Esophagus (tissue), 2 donors: ENCODE data around the gene RUSC1. TPM values are rescaled to one million over a fixed set of nuclear protein-coding genes. Genes with fewer than 3 reads are reported as not detected.
"Not testable (repeated sequence)": the region's sequence is repeated elsewhere in the genome, so short reads cannot be mapped to it uniquely, and the experiment has no call there.

Experiments
- H3K27ac ChIP-seq, 2 donors: one replicate each; pipeline ENCODE4 v1.5.1; 2013; ENCODE audit warnings: low read depth in 2 of 2, mild to moderate bottlenecking in 2 of 2, inconsistent platforms in 1 of 2, low read length in 1 of 2, moderate library complexity in 1 of 2
- H3K27me3 ChIP-seq, 2 donors: one replicate each; pipeline ENCODE4 v1.6.1; 2013; ENCODE audit warnings: low read length in 2 of 2, control low read depth in 1 of 2, mild to moderate bottlenecking in 1 of 2; ENCODE audit not compliant: insufficient read depth in 2 of 2, control insufficient read depth in 1 of 2
- H3K36me3 ChIP-seq, 2 donors: one replicate each; pipeline ENCODE4 v1.6.1; 2013; ENCODE audit warnings: low read length in 1 of 2; ENCODE audit not compliant: control insufficient read depth in 2 of 2, insufficient read depth in 2 of 2
- H3K4me1 ChIP-seq, 2 donors: one replicate each; pipeline ENCODE4 v1.6.1; 2013; ENCODE audit warnings: low read length in 1 of 2; ENCODE audit not compliant: control insufficient read depth in 2 of 2, insufficient read depth in 2 of 2
- H3K4me3 ChIP-seq, 2 donors: one replicate each; pipeline ENCODE4 v1.5.1; 2013; ENCODE audit warnings: low read length in 2 of 2, mild to moderate bottlenecking in 2 of 2, low read depth in 1 of 2, moderate library complexity in 1 of 2
- H3K9me3 ChIP-seq, 2 donors: one replicate each; pipeline ENCODE4 v1.6.1; 2013; ENCODE audit warnings: mild to moderate bottlenecking in 2 of 2, low read depth in 1 of 2, low read length in 1 of 2, moderate library complexity in 1 of 2; ENCODE audit not compliant: control insufficient read depth in 2 of 2, insufficient read depth in 1 of 2
- WGBS, 2 donors: extraction: QIAGEN DNeasy Blood & Tissue Kit; methylation state at CpG; one replicate each; pipeline ENCODE4 v1.1.7; 2013; 5-methylcytosine and 5-hydroxymethylcytosine counted together
- polyA plus RNA-seq, 2 donors: library from polyadenylated mRNA; stranded (reverse); fragments of 200-250 nt; gene quantifications; one replicate each; pipeline ENCODE4 v1.2.3, GENCODE V29; 2013
- donor health status: healthy with polysubstance abuse.
- donor health status: Bipolar disorder and iron deficiency.

The RUSC1 gene
- polyA plus RNA-seq, 2 donors, result 30.7 to 41.0 TPM

- WGBS, 2 donors, result 86% methylated on average over 7 of the region's 7 CpGs
- Histone ChIP-seq H3K27ac (no peak overlapping the region), H3K36me3 (peaks cover 4 to 20% of the 10 kb centered on the region in 2 donors), H3K27me3 (no peaks in the 10 kb centered on the region), H3K4me3 (no peak overlapping the region), H3K9me3 (no peaks in the 10 kb centered on the region), H3K4me1 (peaks cover 2 to 14% of the 10 kb centered on the region in 2 donors)
Observed at GRCh38 chr1:155326631-155327037, 5.9 kb downstream of the RUSC1 start.

GRCh38 chr1:155327981-155328380 lies 7.3 kb downstream of the RUSC1 start:
- no peak overlapping the region for H3K4me3 ChIP-seq
- no peaks in the 10 kb centered on the region for H3K9me3 ChIP-seq
- 85 to 86% methylated on average over 4 of the region's 4 CpGs for WGBS, 2 donors
- peaks cover 4 to 20% of the 10 kb centered on the region in 2 donors for H3K36me3 ChIP-seq
- H3K27me3 ChIP-seq, result no peaks in the 10 kb centered on the region
- no peak overlapping the region for H3K27ac ChIP-seq
- H3K4me1 ChIP-seq, result peaks cover 0 to 9% of the 10 kb centered on the region in 2 donors

- WGBS, 2 donors, result 81 to 84% methylated on average over 7 of the region's 7 CpGs
- H3K9me3 ChIP-seq, H3K27ac ChIP-seq, H3K4me3 ChIP-seq, H3K4me1 ChIP-seq, H3K27me3 ChIP-seq: not testable (repeated sequence)
- H3K36me3 ChIP-seq, result peaks cover 4 to 20% of the 10 kb centered on the region in 2 donors
Observed at GRCh38 chr1:155328856-155329255, 8.2 kb downstream of the RUSC1 start.

GRCh38 chr1:155329980-155330598 lies 9.4 kb downstream of the RUSC1 start:
- Histone ChIP-seq H3K4me1 (peaks cover 0 to 9% of the 10 kb centered on the region in 2 donors), H3K27ac (no peak overlapping the region), H3K4me3 (no peak overlapping the region), H3K9me3 (no peaks in the 10 kb centered on the region), H3K27me3 (no peaks in the 10 kb centered on the region), H3K36me3 (peaks cover 8 to 25% of the 10 kb centered on the region in 2 donors)
- WGBS, 2 donors, result 77 to 91% methylated on average over 11 of the region's 11 CpGs

- H3K9me3 ChIP-seq, result no peaks in the 10 kb centered on the region
- 60 to 67% methylated on average over 1 of the region's 1 CpG for WGBS, 2 donors
- no peak overlapping the region for H3K4me3 ChIP-seq
- H3K4me1 ChIP-seq, result no peaks in the 10 kb centered on the region
- H3K27me3 ChIP-seq, result no peaks in the 10 kb centered on the region
- peaks cover 26% of the 10 kb centered on the region in 2 donors for H3K36me3 ChIP-seq
- H3K27ac ChIP-seq, result no peak overlapping the region
Observed at GRCh38 chr1:155334962-155335361, 14.3 kb downstream of the RUSC1 start.

- Histone ChIP-seq H3K4me3 (no peak overlapping the region), H3K36me3 (peaks cover 30 to 32% of the 10 kb centered on the region in 2 donors), H3K27ac (no peak overlapping the region), H3K9me3 (no peaks in the 10 kb centered on the region), H3K4me1 (no peaks in the 10 kb centered on the region), H3K27me3 (no peaks in the 10 kb centered on the region)
- WGBS, 2 donors, result 93% methylated on average over 8 of the region's 8 CpGs
Observed at GRCh38 chr1:155339515-155340097, 18.9 kb downstream of the RUSC1 start.

- H3K4me3 ChIP-seq, result no peak overlapping the region
- peaks cover 18 to 28% of the 10 kb centered on the region in 2 donors for H3K36me3 ChIP-seq
- H3K9me3 ChIP-seq, result no peaks in the 10 kb centered on the region
- H3K4me1 ChIP-seq, result no peaks in the 10 kb centered on the region
- H3K27ac ChIP-seq, result no peak overlapping the region
- H3K27me3 ChIP-seq, result no peaks in the 10 kb centered on the region
- WGBS, 2 donors, result 87 to 92% methylated on average over 3 of the region's 3 CpGs
Observed at GRCh38 chr1:155342842-155343241, 22.1 kb downstream of the RUSC1 start.

- Histone ChIP-seq H3K36me3 (peaks cover 10 to 11% of the 10 kb centered on the region in 2 donors), H3K4me3 (no peak overlapping the region), H3K9me3 (no peaks in the 10 kb centered on the region), H3K27ac (no peak overlapping the region), H3K27me3 (no peaks in the 10 kb centered on the region), H3K4me1 (no peaks in the 10 kb centered on the region)
- WGBS, 2 donors, result 89 to 94% methylated on average over 6 of the region's 6 CpGs
Observed at GRCh38 chr1:155352631-155353030, 31.9 kb downstream of the RUSC1 start.

GRCh38 chr1:155360051-155360450 lies 39.4 kb downstream of the RUSC1 start:
- Histone ChIP-seq H3K27me3 (no peaks in the 10 kb centered on the region), H3K4me1 (no peaks in the 10 kb centered on the region), H3K9me3 (no peaks in the 10 kb centered on the region), H3K36me3 (peaks cover 0 to 11% of the 10 kb centered on the region in 2 donors), H3K27ac (no peak overlapping the region), H3K4me3 (no peak overlapping the region)
- 94 to 96% methylated on average over 1 of the region's 1 CpG for WGBS, 2 donors

- Histone ChIP-seq H3K4me3 (no peak overlapping the region), H3K36me3 (peaks cover 8 to 10% of the 10 kb centered on the region in 2 donors), H3K4me1 (no peaks in the 10 kb centered on the region), H3K27ac (no peak overlapping the region), H3K27me3 (no peaks in the 10 kb centered on the region), H3K9me3 (no peaks in the 10 kb centered on the region)
- 58 to 67% methylated on average over 3 of the region's 3 CpGs for WGBS, 2 donors
Observed at GRCh38 chr1:155379180-155379579, 58.5 kb downstream of the RUSC1 start.
